NB4 (cell line): ENCODE measurements around the gene NUP98.

Source experiments
- MYC ChIP-seq: IDR thresholded peaks from 2 replicates; pipeline ENCODE4 v1.6.1; 2011; ENCODE audit warnings: low read depth, low read length
- POLR2A ChIP-seq: IDR thresholded peaks from 2 replicates; pipeline ENCODE4 v1.6.1; 2011; ENCODE audit warnings: mild to moderate bottlenecking; ENCODE audit not compliant: insufficient read length; ENCODE audit errors: extremely low read depth
- TF ChIP-seq, protein P1 (sequence below): IDR thresholded peaks from one replicate; pipeline ENCODE4 v1.5.1; 2012; ENCODE audit warnings: low read depth, low read length

DNA sequence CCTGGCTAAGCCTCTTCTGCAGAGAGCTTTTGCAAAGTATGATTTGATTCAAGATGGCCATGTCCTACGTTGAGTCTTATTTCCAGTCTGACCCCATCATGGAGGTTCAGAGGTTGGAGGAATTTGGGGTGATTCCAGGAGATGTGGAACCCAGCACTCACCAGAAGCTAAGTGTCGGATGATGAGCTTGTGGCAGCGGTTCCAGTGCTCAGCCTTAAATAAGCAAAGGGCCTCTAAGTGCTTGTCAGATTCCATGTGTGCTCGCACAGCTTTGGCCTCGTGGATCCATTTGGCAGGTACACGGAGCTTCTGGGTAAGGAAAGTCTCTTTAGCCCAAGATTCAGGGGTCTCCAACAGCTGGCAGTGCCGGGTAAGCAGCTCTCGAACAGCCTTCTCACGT, 114.3 kb downstream of the NUP98 start:
- TF ChIP-seq, protein P1, sequence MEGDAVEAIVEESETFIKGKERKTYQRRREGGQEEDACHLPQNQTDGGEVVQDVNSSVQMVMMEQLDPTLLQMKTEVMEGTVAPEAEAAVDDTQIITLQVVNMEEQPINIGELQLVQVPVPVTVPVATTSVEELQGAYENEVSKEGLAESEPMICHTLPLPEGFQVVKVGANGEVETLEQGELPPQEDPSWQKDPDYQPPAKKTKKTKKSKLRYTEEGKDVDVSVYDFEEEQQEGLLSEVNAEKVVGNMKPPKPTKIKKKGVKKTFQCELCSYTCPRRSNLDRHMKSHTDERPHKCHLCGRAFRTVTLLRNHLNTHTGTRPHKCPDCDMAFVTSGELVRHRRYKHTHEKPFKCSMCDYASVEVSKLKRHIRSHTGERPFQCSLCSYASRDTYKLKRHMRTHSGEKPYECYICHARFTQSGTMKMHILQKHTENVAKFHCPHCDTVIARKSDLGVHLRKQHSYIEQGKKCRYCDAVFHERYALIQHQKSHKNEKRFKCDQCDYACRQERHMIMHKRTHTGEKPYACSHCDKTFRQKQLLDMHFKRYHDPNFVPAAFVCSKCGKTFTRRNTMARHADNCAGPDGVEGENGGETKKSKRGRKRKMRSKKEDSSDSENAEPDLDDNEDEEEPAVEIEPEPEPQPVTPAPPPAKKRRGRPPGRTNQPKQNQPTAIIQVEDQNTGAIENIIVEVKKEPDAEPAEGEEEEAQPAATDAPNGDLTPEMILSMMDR: no peak
- TF ChIP-seq MYC: no peak
- no peak for TF ChIP-seq POLR2A
